ENCODE data around the gene CRTAC1. TPM values are rescaled to one million over a fixed set of nuclear protein-coding genes. Genes with fewer than 3 reads are reported as not detected.

The CRTAC1 gene
- total and polyA plus RNA-seq, 2 experiments from 2014 or later, result 0.47 to 1.2 TPM

GRCh38 chr10:97889461-97890265 is 140.8 kb downstream of the CRTAC1 start (continued):
- TF ChIP-seq, protein P1, sequence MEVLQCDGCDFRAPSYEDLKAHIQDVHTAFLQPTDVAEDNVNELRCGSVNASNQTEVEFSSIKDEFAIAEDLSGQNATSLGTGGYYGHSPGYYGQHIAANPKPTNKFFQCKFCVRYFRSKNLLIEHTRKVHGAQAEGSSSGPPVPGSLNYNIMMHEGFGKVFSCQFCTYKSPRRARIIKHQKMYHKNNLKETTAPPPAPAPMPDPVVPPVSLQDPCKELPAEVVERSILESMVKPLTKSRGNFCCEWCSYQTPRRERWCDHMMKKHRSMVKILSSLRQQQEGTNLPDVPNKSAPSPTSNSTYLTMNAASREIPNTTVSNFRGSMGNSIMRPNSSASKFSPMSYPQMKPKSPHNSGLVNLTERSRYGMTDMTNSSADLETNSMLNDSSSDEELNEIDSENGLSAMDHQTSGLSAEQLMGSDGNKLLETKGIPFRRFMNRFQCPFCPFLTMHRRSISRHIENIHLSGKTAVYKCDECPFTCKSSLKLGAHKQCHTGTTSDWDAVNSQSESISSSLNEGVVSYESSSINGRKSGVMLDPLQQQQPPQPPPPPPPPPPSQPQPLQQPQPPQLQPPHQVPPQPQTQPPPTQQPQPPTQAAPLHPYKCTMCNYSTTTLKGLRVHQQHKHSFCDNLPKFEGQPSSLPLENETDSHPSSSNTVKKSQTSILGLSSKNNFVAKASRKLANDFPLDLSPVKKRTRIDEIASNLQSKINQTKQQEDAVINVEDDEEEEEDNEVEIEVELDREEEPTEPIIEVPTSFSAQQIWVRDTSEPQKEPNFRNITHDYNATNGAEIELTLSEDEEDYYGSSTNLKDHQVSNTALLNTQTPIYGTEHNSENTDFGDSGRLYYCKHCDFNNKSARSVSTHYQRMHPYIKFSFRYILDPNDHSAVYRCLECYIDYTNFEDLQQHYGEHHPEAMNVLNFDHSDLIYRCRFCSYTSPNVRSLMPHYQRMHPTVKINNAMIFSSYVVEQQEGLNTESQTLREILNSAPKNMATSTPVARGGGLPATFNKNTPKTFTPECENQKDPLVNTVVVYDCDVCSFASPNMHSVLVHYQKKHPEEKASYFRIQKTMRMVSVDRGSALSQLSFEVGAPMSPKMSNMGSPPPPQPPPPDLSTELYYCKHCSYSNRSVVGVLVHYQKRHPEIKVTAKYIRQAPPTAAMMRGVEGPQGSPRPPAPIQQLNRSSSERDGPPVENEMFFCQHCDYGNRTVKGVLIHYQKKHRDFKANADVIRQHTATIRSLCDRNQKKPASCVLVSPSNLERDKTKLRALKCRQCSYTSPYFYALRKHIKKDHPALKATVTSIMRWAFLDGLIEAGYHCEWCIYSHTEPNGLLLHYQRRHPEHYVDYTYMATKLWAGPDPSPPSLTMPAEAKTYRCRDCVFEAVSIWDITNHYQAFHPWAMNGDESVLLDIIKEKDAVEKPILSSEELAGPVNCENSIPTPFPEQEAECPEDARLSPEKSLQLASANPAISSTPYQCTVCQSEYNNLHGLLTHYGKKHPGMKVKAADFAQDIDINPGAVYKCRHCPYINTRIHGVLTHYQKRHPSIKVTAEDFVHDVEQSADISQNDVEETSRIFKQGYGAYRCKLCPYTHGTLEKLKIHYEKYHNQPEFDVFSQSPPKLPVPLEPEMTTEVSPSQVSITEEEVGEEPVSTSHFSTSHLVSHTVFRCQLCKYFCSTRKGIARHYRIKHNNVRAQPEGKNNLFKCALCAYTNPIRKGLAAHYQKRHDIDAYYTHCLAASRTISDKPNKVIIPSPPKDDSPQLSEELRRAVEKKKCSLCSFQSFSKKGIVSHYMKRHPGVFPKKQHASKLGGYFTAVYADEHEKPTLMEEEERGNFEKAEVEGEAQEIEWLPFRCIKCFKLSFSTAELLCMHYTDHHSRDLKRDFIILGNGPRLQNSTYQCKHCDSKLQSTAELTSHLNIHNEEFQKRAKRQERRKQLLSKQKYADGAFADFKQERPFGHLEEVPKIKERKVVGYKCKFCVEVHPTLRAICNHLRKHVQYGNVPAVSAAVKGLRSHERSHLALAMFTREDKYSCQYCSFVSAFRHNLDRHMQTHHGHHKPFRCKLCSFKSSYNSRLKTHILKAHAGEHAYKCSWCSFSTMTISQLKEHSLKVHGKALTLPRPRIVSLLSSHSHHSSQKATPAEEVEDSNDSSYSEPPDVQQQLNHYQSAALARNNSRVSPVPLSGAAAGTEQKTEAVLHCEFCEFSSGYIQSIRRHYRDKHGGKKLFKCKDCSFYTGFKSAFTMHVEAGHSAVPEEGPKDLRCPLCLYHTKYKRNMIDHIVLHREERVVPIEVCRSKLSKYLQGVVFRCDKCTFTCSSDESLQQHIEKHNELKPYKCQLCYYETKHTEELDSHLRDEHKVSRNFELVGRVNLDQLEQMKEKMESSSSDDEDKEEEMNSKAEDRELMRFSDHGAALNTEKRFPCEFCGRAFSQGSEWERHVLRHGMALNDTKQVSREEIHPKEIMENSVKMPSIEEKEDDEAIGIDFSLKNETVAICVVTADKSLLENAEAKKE (CRISPR knock-in tag; IDR thresholded peaks at IDR 0.05), result no peak
- TF ChIP-seq ZNF331 (CRISPR knock-in tag; IDR thresholded peaks at IDR 0.05; ENCODE audit: low read depth), result no peak
- TF ChIP-seq POLR2AphosphoS5 (IDR thresholded peaks at IDR 0.05; ENCODE audit: low read depth), result no peak

- peak; percentile 57 for ATAC-seq
- H3K27me3 Mint-ChIP-seq (ENCODE audit: insufficient read depth, low read depth, poor library complexity), result peaks cover 5% of the 10 kb centered on the region
Measured at GRCh38 chr10:97888641-97889262, 141.7 kb downstream of the CRTAC1 start.

More at GRCh38 chr10:97888641-97889262, 141.7 kb downstream of the CRTAC1 start:
- Histone ChIP-seq H4K20me1 (replicated peaks; ENCODE audit: insufficient read depth) (no peaks in the 10 kb centered on the region), H3K27me3 (ENCODE audit: insufficient read depth) (no peaks in the 10 kb centered on the region), H3F3A (replicated peaks; ENCODE audit: low read depth) (no peaks in the 10 kb centered on the region), H2AFZ (no peak overlapping the region), H3K9me2 (ENCODE audit: insufficient read depth) (0 out of 2 replicates have a peak, but pooled peaks cover 2% of the 10 kb centered on the region), H3K36me3 (ENCODE audit: insufficient read depth) (no peaks in the 10 kb centered on the region), H3K4me2 (peak overlapping the region; percentile 60; the same call in 1 of the 2 replicates), H3K4me3 (no peak overlapping the region), H3K4me1 (ENCODE audit: insufficient read depth) (peaks cover 14% of the 10 kb centered on the region; the same call in 1 of the 2 replicates), H3K79me2 (replicated peaks; ENCODE audit: insufficient read depth) (no peaks in the 10 kb centered on the region), H3K27ac (ENCODE audit: low read depth) (no peak overlapping the region)
- peak in 1 of 2 experiments; percentile 48; a peak in 2 of 4 replicates for TF ChIP-seq CTCF (conservative IDR thresholded peaks at IDR 0.05; ENCODE audit: low read depth in 2 of 2)
- no peak for TF ChIP-seq CREB1 (CRISPR knock-in tag; IDR thresholded peaks at IDR 0.05; ENCODE audit: low read depth)
- TF ChIP-seq EZH2 (IDR thresholded peaks at IDR 0.05; ENCODE audit: low read depth, unreplicated experiment), result no peak
- no peak for TF ChIP-seq ETS1 (IDR thresholded peaks at IDR 0.05)
- H3K36me3 Mint-ChIP-seq (ENCODE audit: low read depth), result no peaks in the 10 kb centered on the region
- no peaks in the 10 kb centered on the region for H3K9me3 Mint-ChIP-seq
- DNase-seq (ENCODE audit: low spot score), result peak; percentile 56
- peak overlapping the region; percentile 56; the same call in 1 of the 2 replicates for H3K27ac Mint-ChIP-seq
- H3K4me3 Mint-ChIP-seq, result peak overlapping the region; percentile 5; the same call in 1 of the 3 replicates
- H3K4me1 Mint-ChIP-seq, result peaks cover 31% of the 10 kb centered on the region

Measured in GM23338 (cell line).